Caco-2 (cell line): ENCODE data around the gene CLEC16A. TPM values are rescaled to one million over a fixed set of nuclear protein-coding genes. Genes with fewer than 3 reads are reported as not detected.

ENCODE experiments used
- BruUV-seq: library from RNA; stranded (reverse); fragments of 400-500 nt; replicated peaks from 2 replicates; lab custom pipeline; 2021; lab: Mats Ljungman, UMichigan
- CTCF ChIA-PET: fragments of 300-600 bp; sonication (Branson Sonifier 250); formaldehyde crosslinking; loops from one replicate; lab custom pipeline; 2022; ENCODE audit warnings: antibody characterized with exemption; lab: Charles Lee
- POLR2A ChIA-PET: fragments of 300-600 bp; sonication (Branson Sonifier 250); formaldehyde crosslinking; loops from one replicate; lab custom pipeline; 2022; ENCODE audit warnings: antibody characterized with exemption; lab: Charles Lee
- DNase-seq, 2 experiments: peaks; one replicate each; pipeline versions ENCODE4 v3.0.0 to v3.0.0-alpha.2; 2020 to 2022
- H3K27me3 ChIP-seq: replicated peaks from 2 replicates; pipeline ENCODE4 v1.6.0; 2011; ENCODE audit warnings: low read length; ENCODE audit not compliant: control insufficient read depth, insufficient read depth
- H3K36me3 ChIP-seq: 2 replicates; pipeline ENCODE4 v1.5.1; 2011; ENCODE audit warnings: low read length; ENCODE audit not compliant: control insufficient read depth, insufficient read depth
- H3K4me1 ChIP-seq: fragments of 250-450 bp; sonication (Bioruptor Pico); 2 replicates; pipeline ENCODE4 v1.5.1; 2020; ENCODE audit warnings: mild to moderate bottlenecking
- H3K4me3 ChIP-seq: 2 replicates; pipeline ENCODE4 v1.5.1; 2011; ENCODE audit warnings: low read depth, mild to moderate bottlenecking, control low read depth, low read length
- H3K9me3 ChIP-seq: fragments of 250-450 bp; sonication (Bioruptor Pico); 2 replicates; pipeline ENCODE4 v1.5.1; 2020; ENCODE audit warnings: mild to moderate bottlenecking, moderate library complexity
- H3K27ac Mint-ChIP-seq: one replicate; pipeline ENCODE4 v1.8.0; 2022; ENCODE audit warnings: mixed read lengths; ENCODE audit not compliant: unreplicated experiment
- H3K27me3 Mint-ChIP-seq: one replicate; pipeline ENCODE4 v1.8.0; 2022; ENCODE audit warnings: mixed read lengths; ENCODE audit not compliant: insufficient read depth, unreplicated experiment
- H3K36me3 Mint-ChIP-seq: one replicate; pipeline ENCODE4 v1.8.0; 2022; ENCODE audit warnings: mild to moderate bottlenecking, mixed read lengths; ENCODE audit not compliant: insufficient read depth, unreplicated experiment
- H3K4me1 Mint-ChIP-seq: one replicate; pipeline ENCODE4 v1.8.0; 2022; ENCODE audit warnings: low read depth, mixed read lengths; ENCODE audit not compliant: unreplicated experiment
- H3K4me3 Mint-ChIP-seq: one replicate; pipeline ENCODE4 v1.8.0; 2022; ENCODE audit warnings: mild to moderate bottlenecking, moderate library complexity, mixed read lengths; ENCODE audit not compliant: unreplicated experiment
- H3K9me3 Mint-ChIP-seq: one replicate; pipeline ENCODE4 v1.8.0; 2022; ENCODE audit warnings: mixed read lengths; ENCODE audit not compliant: unreplicated experiment
- CTCF ChIP-seq, 2 experiments: fragments of 200-600 bp in 1 of 2; IDR thresholded peaks; 1 replicate in 1 of 2; 2 replicates in 1 of 2; pipeline versions ENCODE4 v1.5.1 to v1.8.0; 2011 to 2022; ENCODE audit warnings: antibody characterized with exemption in 1 of 2, control low read depth in 1 of 2, inconsistent platforms in 1 of 2, low read depth in 1 of 2, low read length in 1 of 2, mild to moderate bottlenecking in 1 of 2, moderate library complexity in 1 of 2; ENCODE audit not compliant: insufficient read depth in 1 of 2, severe bottlenecking in 1 of 2, unreplicated experiment in 1 of 2
- intact Hi-C: fragments of 100-400 bp; cut with micrococcal nuclease; formaldehyde crosslinking; loops from one replicate; pipeline ENCODE4 v1.10.0; 2022; ENCODE audit not compliant: unreplicated experiment
- total RNA-seq: library from RNA; stranded (reverse); gene quantifications from 2 replicates; pipeline ENCODE4 v1.2.3, GENCODE V29; 2022

Gene CLEC16A
- total RNA-seq, 1 experiment from 2014 or later: 27.0 TPM

GRCh38 chr16:11090232-11090631, 145.9 kb downstream of the CLEC16A start:
- Histone ChIP-seq H3K4me1 (no peaks in the 10 kb centered on the region), H3K27me3 (no peaks in the 10 kb centered on the region), H3K36me3 (no peaks in the 10 kb centered on the region), H3K9me3 (no peaks in the 10 kb centered on the region), H3K4me3 (no peak overlapping the region)
- Mint-ChIP-seq H3K9me3 (no peaks in the 10 kb centered on the region), H3K27me3 (no peaks in the 10 kb centered on the region), H3K27ac (no peak overlapping the region), H3K4me1 (peaks cover 7% of the 10 kb centered on the region), H3K4me3 (no peak overlapping the region), H3K36me3 (no peaks in the 10 kb centered on the region)
- no peak for DNase-seq
- POLR2A ChIA-PET: no interaction called here
- TF ChIP-seq CTCF (IDR thresholded peaks at IDR 0.05; ENCODE audit: insufficient read depth in 1 of 2, low read depth in 1 of 2, low read length in 1 of 2, severe bottlenecking in 1 of 2, unreplicated experiment in 1 of 2): no peak
- CTCF ChIA-PET: no interaction called here
- no TSS peak for BruUV-seq
- intact Hi-C loops: no loop called here

GRCh38 chr16:11091021-11091785, 146.8 kb downstream of the CLEC16A start:
- no peak for DNase-seq
- ChIA-PET CTCF (no interaction called here), POLR2A (no interaction called here)
- Mint-ChIP-seq H3K27me3 (no peaks in the 10 kb centered on the region), H3K9me3 (no peaks in the 10 kb centered on the region), H3K27ac (no peak overlapping the region), H3K4me3 (no peak overlapping the region), H3K36me3 (no peaks in the 10 kb centered on the region), H3K4me1 (peaks cover 7% of the 10 kb centered on the region)
- Histone ChIP-seq H3K4me3 (no peak overlapping the region), H3K4me1 (no peaks in the 10 kb centered on the region), H3K9me3 (no peaks in the 10 kb centered on the region), H3K36me3 (no peaks in the 10 kb centered on the region), H3K27me3 (no peaks in the 10 kb centered on the region)
- no peak for TF ChIP-seq CTCF (IDR thresholded peaks at IDR 0.05; ENCODE audit: insufficient read depth in 1 of 2, low read depth in 1 of 2, low read length in 1 of 2, severe bottlenecking in 1 of 2, unreplicated experiment in 1 of 2)
- BruUV-seq: no TSS peak
- intact Hi-C loops: no loop called here

- CTCF ChIA-PET: no interaction called here
- H3K27me3 ChIP-seq: no peaks in the 10 kb centered on the region
- BruUV-seq: no TSS peak
- DNase-seq: no peak
- H3K27me3 Mint-ChIP-seq: no peaks in the 10 kb centered on the region
- H3K9me3 Mint-ChIP-seq: no peaks in the 10 kb centered on the region
- no peaks in the 10 kb centered on the region for H3K4me1 ChIP-seq
- H3K36me3 Mint-ChIP-seq: no peaks in the 10 kb centered on the region
- peaks cover 7% of the 10 kb centered on the region for H3K4me1 Mint-ChIP-seq
- POLR2A ChIA-PET: no interaction called here
- H3K36me3 ChIP-seq: no peaks in the 10 kb centered on the region
- H3K4me3 ChIP-seq: no peak overlapping the region
- no peak overlapping the region for H3K27ac Mint-ChIP-seq
- no peak overlapping the region for H3K4me3 Mint-ChIP-seq
- TF ChIP-seq CTCF (IDR thresholded peaks at IDR 0.05; ENCODE audit: insufficient read depth in 1 of 2, low read depth in 1 of 2, low read length in 1 of 2, severe bottlenecking in 1 of 2, unreplicated experiment in 1 of 2): no peak
- H3K9me3 ChIP-seq: no peaks in the 10 kb centered on the region
- intact Hi-C loops: no loop called here
Observed at GRCh38 chr16:11092788-11093571, 148.6 kb downstream of the CLEC16A start.
